Measurements from ENCODE around the gene RSAD1.

RSAD1 gene

GRCh38 chr17:50534222-50534978, 55.7 kb downstream of the RSAD1 start:
- H3K4me1 ChIP-seq: no peaks in the 10 kb centered on the region
- no peak overlapping the region for H3K4me3 ChIP-seq
- H3K9me3 ChIP-seq: no peaks in the 10 kb centered on the region
- no peak for DNase-seq (ENCODE audit: low spot score in 2 of 2)
- H3K36me3 ChIP-seq (replicated peaks): no peaks in the 10 kb centered on the region
- in situ Hi-C loops (cut with MboI; ENCODE audit: low sequenced_read_pairs): no loop called here
- H3K27me3 ChIP-seq (ENCODE audit: low read depth): peaks cover 14% of the 10 kb centered on the region

- Histone ChIP-seq H3K27me3 (ENCODE audit: low read depth) (peaks cover 14% of the 10 kb centered on the region), H3K36me3 (replicated peaks) (no peaks in the 10 kb centered on the region), H3K4me1 (no peaks in the 10 kb centered on the region; the same call in 1 of the 2 replicates), H3K9me3 (no peaks in the 10 kb centered on the region), H3K4me3 (no peak overlapping the region)
- in situ Hi-C loops (cut with MboI; ENCODE audit: low sequenced_read_pairs): no loop called here
- DNase-seq (ENCODE audit: low spot score in 2 of 2): no peak
Observed at GRCh38 chr17:50534979-50535326, 56.3 kb downstream of the RSAD1 start.

- H3K4me3 ChIP-seq: no peak overlapping the region
- H3K36me3 ChIP-seq (replicated peaks): no peaks in the 10 kb centered on the region
- no peaks in the 10 kb centered on the region for H3K9me3 ChIP-seq
- in situ Hi-C loops (cut with MboI; ENCODE audit: low sequenced_read_pairs): no loop called here
- DNase-seq (ENCODE audit: low spot score in 2 of 2): no peak
- H3K4me1 ChIP-seq: no peaks in the 10 kb centered on the region; the same call in 1 of the 2 replicates
- H3K27me3 ChIP-seq (ENCODE audit: low read depth): peaks cover 14% of the 10 kb centered on the region
Observed at GRCh38 chr17:50535407-50535806, 56.7 kb downstream of the RSAD1 start.

Data from HAP-1 (cell line).